GM21515 (cell line): ENCODE data around the gene ZNF581.

Source experiments
- ATAC-seq: cut with Tn5 transposase; IDR thresholded peaks from one replicate; pipeline ENCODE4 v1.9.1; 2021; ENCODE audit not compliant: unreplicated experiment

Gene ZNF581

DNA sequence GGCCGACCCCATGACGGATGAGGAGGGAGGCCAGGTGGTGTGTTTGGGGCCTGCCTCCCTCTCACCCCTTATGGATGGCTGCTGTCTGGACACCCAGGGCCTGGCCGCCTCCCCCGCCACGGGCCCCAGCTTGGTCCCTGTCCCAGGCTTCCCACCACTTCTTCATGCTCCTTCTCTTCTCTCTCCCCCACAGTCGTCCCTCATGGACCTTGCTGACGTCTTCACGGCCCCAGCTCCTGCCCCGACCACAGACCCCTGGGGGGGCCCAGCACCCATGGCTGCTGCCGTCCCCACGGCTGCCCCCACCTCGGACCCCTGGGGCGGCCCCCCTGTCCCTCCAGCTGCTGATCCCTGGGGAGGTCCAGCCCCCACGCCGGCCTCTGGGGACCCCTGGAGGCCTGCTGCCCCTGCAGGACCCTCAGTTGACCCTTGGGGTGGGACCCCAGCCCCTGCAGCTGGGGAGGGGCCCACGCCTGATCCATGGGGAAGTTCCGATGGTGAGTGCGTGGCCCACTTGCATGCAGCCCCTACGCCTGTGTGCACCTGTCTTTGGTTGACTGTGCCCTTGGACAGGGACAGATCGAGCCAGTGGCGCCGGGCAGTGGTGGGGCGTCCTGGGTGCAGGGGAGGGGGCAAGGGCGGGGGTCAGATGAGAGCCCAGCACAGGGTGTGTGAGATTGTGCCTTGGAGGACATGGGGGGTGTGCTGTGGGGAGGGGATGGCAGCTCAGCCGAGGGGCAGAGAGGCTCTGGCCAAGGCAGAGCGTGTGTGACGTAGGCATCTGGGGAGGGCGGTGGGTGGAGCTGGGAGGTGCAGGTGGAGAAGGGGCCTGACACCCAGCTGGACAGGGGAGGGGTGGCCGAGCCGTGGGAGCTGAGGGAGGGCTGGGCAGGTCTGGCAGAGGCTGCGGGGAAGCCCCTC, 48.4 kb downstream of the ZNF581 start:
- ATAC-seq, result no peak

DNA sequence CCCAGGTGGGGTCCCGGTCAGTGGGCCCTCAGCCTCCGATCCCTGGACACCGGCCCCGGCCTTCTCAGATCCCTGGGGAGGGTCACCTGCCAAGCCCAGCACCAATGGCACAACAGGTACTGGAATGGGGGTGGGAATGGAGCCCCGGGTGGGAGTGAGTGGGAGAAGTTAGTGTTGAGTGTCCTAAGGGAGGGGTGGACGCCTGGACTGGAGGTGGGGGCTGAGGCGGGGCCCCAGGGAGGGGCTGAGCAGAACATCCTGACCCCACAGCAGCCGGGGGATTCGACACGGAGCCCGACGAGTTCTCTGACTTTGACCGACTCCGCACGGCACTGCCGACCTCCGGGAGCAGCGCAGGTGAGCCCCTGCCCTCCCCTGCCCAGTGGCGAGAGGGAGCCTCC, 49.2 kb downstream of the ZNF581 start:
- no peak for ATAC-seq

DNA sequence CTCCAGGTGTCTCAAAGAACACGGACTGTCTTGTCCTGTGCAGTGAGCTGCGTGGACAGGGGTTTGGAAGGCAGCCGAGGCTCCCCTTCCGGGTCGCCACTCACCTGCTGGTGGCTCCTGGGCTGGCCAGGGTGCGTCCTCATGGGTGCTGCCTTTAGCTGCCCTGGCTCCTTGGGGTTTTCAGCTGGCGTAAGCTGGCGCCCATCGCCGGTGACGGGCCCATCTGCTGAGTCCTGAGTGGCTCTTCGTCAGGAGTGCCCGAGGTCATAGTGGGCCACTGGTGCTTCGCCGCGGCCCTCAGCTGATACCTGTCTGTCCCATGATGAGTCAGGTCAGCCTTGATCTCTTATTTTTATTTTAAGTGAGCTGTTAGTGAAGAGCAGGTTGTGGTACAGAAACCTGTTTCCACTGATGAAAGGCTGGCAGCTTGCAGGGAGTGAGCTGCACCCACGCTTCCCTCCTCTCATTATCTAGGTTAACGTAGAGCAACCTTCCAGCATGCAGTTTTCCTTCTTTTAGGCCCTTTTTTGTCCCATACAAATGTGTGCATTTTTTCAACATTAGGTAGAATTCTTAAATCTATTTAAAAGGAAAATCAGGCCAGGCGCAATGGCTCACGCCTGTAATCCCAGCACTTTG, 50.0 kb downstream of the ZNF581 start:
- no peak for ATAC-seq

DNA sequence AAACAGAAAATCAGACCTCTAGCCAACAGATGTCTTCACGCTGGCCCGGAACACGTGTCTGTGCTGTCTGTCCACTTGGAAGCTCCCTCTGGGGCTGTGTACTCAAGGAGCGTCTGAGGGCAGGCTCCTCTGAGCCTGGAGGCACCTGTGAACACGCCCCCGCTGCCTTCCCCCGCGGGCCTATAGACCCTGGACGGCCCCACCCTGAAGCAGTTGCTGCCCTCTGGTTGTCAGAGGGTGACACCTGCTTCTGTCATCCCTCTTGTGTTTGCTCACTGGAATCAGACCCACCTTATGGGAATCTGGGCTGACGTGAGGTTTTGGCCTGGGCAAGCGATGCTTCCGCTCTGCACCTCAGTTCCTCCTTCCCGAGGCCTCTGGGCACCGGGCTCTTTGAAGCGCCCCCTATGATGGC, 50.8 kb downstream of the ZNF581 start:
- no peak for ATAC-seq

DNA sequence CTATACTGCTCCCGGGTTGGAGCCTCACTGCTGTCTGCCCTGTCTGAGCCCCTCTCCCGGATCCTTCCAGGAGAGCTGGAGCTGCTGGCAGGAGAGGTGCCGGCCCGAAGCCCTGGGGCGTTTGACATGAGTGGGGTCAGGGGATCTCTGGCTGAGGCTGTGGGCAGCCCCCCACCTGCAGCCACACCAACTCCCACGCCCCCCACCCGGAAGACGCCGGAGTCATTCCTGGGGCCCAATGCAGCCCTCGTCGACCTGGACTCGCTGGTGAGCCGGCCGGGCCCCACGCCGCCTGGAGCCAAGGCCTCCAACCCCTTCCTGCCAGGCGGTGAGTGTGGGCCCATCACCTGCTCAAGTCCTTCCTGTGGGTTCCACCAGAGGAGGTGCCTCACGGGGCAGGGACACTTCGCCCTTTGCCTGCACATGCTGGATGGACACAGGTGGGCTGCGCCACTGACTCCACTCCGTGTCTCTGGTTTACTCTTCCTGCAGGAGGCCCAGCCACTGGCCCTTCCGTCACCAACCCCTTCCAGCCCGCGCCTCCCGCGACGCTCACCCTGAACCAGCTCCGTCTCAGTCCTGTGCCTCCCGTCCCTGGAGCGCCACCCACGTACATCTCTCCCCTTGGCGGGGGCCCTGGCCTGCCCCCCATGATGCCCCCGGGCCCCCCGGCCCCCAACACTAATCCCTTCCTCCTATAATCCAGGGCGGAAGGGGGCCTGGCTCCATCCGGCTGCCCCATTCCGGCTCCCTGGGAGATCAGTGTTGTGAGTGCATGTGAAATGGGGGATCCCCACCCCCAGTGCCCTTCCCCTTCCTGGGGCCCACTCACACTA, 51.4 kb downstream of the ZNF581 start:
- ATAC-seq, result no peak
